Measurements from ENCODE around the gene NSMF. TPM values are rescaled to one million over a fixed set of nuclear protein-coding genes. Genes with fewer than 3 reads are reported as not detected.

The NSMF gene
- total RNA-seq, 1 experiment from 2014 or later, result 52.7 TPM

GRCh38 chr9:137439158-137439714 is 19.9 kb downstream of the NSMF start:
- H3K36me3 ChIP-seq (ENCODE audit: insufficient read depth, low read length, poor library complexity, severe bottlenecking), result no peaks in the 10 kb centered on the region
- CTCF ChIA-PET, result no interaction called here
- intact Hi-C loops (cut with micrococcal nuclease; ENCODE audit: unreplicated experiment), result no loop called here

GRCh38 chr9:137438591-137439157 is 20.5 kb downstream of the NSMF start:
- H3K27ac ChIP-seq (ENCODE audit: low read depth, low read length, poor library complexity, severe bottlenecking), result no peak overlapping the region
- ChIA-PET CTCF (no interaction called here), POLR2A (ENCODE audit: low non-redundant PET) (no interaction called here)
- no peaks in the 10 kb centered on the region for H3K9me3 ChIP-seq (ENCODE audit: low read depth, low read length, poor library complexity, severe bottlenecking)
- TF ChIP-seq CTCF (conservative IDR thresholded peaks at IDR 0.05; ENCODE audit: low read depth, low read length), result no peak
- DNase-seq (ENCODE audit: low spot score), result no peak
- H3K4me1 ChIP-seq (ENCODE audit: insufficient read depth, low read length, poor library complexity, severe bottlenecking), result no peaks in the 10 kb centered on the region
- BruUV-seq (replicated peaks), result no TSS peak
- H3K36me3 ChIP-seq (ENCODE audit: insufficient read depth, low read length, poor library complexity, severe bottlenecking), result no peaks in the 10 kb centered on the region
- intact Hi-C loops (cut with micrococcal nuclease; ENCODE audit: unreplicated experiment), result no loop called here
- no peak overlapping the region for H3K4me3 ChIP-seq (ENCODE audit: low read depth, low read length, poor library complexity, severe bottlenecking)
- no peaks in the 10 kb centered on the region for H3K27me3 ChIP-seq (replicated peaks; ENCODE audit: insufficient read depth, low read depth, low read length, poor library complexity)

More at GRCh38 chr9:137439158-137439714, 19.9 kb downstream of the NSMF start:
- BruUV-seq (replicated peaks), result no TSS peak
- POLR2A ChIA-PET (ENCODE audit: low non-redundant PET), result no interaction called here
- DNase-seq (ENCODE audit: low spot score), result no peak
- TF ChIP-seq CTCF (conservative IDR thresholded peaks at IDR 0.05; ENCODE audit: low read depth, low read length), result no peak
- TF ChIP-seq EZH2 (IDR thresholded peaks at IDR 0.05; ENCODE audit: borderline replicate concordance, low read depth, low read length, poor library complexity, severe bottlenecking), result no peak
- Histone ChIP-seq H3K4me3 (ENCODE audit: low read depth, low read length, poor library complexity, severe bottlenecking) (no peak overlapping the region), H3K27me3 (replicated peaks; ENCODE audit: insufficient read depth, low read depth, low read length, poor library complexity) (no peaks in the 10 kb centered on the region), H3K9me3 (ENCODE audit: low read depth, low read length, poor library complexity, severe bottlenecking) (no peaks in the 10 kb centered on the region), H3K27ac (ENCODE audit: low read depth, low read length, poor library complexity, severe bottlenecking) (no peak overlapping the region), H3K4me1 (ENCODE audit: insufficient read depth, low read length, poor library complexity, severe bottlenecking) (no peaks in the 10 kb centered on the region)

DNA sequence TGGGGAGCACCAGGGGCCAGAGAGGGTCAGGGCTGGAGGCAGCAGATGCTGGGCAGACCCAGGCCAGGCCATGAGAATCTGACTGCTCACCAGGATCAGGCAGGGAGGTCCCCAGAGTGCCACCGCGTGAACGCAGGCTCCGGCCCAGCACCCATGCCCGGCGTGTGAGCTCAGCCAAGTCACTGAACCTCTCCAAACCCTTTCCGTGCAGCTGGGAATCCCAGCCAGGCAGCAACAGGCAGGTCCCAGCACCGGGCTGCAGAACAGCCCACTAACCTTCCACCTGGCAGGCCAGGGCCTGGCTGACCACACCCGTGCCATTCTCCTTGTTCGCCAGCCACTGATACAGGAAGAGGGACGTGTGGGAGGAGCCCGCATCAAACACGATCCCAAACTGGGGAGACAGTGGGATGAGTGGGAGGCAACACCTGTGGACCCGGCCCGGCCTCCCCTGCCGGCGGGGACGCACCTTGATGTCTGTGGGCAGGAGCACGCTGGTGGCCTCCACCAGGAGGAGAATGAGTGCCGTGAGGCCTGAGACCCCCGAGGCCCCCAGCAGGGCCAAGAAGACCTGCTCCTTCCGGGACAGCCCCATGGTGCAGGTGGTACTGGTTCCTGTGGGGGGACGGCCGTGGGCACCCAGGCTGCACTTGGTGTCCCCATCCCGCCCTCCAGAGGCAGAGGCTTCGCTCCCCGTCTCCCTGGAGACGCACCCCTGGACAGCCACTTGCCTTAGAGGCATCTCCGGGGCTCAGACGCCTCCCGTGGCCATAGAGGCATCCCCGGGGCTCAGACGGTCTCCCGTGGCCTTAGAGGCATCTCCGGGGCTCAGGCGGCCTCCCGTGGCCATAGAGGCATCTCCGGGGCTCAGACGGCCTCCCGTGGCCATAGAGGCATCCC is 21.2 kb downstream of the NSMF start:
- no peaks in the 10 kb centered on the region for H3K27me3 ChIP-seq (replicated peaks; ENCODE audit: insufficient read depth, low read depth, low read length, poor library complexity)
- no peaks in the 10 kb centered on the region for H3K36me3 ChIP-seq (ENCODE audit: insufficient read depth, low read length, poor library complexity, severe bottlenecking)
- ChIA-PET CTCF (no interaction called here), POLR2A (ENCODE audit: low non-redundant PET) (no interaction called here)
- TF ChIP-seq EZH2 (IDR thresholded peaks at IDR 0.05; ENCODE audit: borderline replicate concordance, low read depth, low read length, poor library complexity, severe bottlenecking) (no peak), CTCF (conservative IDR thresholded peaks at IDR 0.05; ENCODE audit: low read depth, low read length) (no peak)
- no TSS peak for BruUV-seq (replicated peaks)
- H3K4me3 ChIP-seq (ENCODE audit: low read depth, low read length, poor library complexity, severe bottlenecking), result no peak overlapping the region
- no peak overlapping the region for H3K27ac ChIP-seq (ENCODE audit: low read depth, low read length, poor library complexity, severe bottlenecking)
- DNase-seq (ENCODE audit: low spot score), result no peak
- intact Hi-C loops (cut with micrococcal nuclease; ENCODE audit: unreplicated experiment), result no loop called here
- no peaks in the 10 kb centered on the region for H3K4me1 ChIP-seq (ENCODE audit: insufficient read depth, low read length, poor library complexity, severe bottlenecking)
- H3K9me3 ChIP-seq (ENCODE audit: low read depth, low read length, poor library complexity, severe bottlenecking), result no peaks in the 10 kb centered on the region
